NCI-H2196 treated with DMSO at 0.1 percent for 48 hours (cell line): ENCODE data around the gene GINS2.

Source experiments
- DNase-seq: peaks from one replicate; lab custom pipeline; 2025; ENCODE audit not compliant: unreplicated experiment; lab: John Stamatoyannopoulos, UW

The GINS2 gene

GRCh38 chr16:85655216-85656129, 33.3 kb downstream of the GINS2 start:
- no peak for DNase-seq

- no peak for DNase-seq
Measured at GRCh38 chr16:85654251-85655095, 34.3 kb downstream of the GINS2 start.

GRCh38 chr16:85653290-85653891, 35.4 kb downstream of the GINS2 start:
- DNase-seq: no peak

- DNase-seq: no peak
Measured at GRCh38 chr16:85652431-85653221, 36.1 kb downstream of the GINS2 start.

- no peak for DNase-seq
Measured at GRCh38 chr16:85651629-85652430, 36.9 kb downstream of the GINS2 start.

GRCh38 chr16:85650844-85651628, 37.7 kb downstream of the GINS2 start:
- DNase-seq: no peak

GRCh38 chr16:85650135-85650843, 38.5 kb downstream of the GINS2 start:
- DNase-seq: no peak

- DNase-seq: no peak
Measured at GRCh38 chr16:85649411-85650134, 39.2 kb downstream of the GINS2 start.

GRCh38 chr16:85648805-85649204, 39.9 kb downstream of the GINS2 start:
- DNase-seq: no peak

- no peak for DNase-seq
Measured at GRCh38 chr16:85648070-85648714, 40.6 kb downstream of the GINS2 start.

GRCh38 chr16:85646976-85647375, 41.8 kb downstream of the GINS2 start:
- no peak for DNase-seq

GRCh38 chr16:85646358-85646907, 42.3 kb downstream of the GINS2 start:
- no peak for DNase-seq

- DNase-seq: no peak
Measured at GRCh38 chr16:85645021-85645589, 43.6 kb downstream of the GINS2 start.

- DNase-seq: no peak
Measured at GRCh38 chr16:85644093-85644712, 44.6 kb downstream of the GINS2 start.

GRCh38 chr16:85643631-85644030, 45.1 kb downstream of the GINS2 start:
- no peak for DNase-seq

GRCh38 chr16:85642762-85643358, 45.9 kb downstream of the GINS2 start:
- DNase-seq: no peak
